ENCODE results near the gene TBC1D24. TPM values are rescaled to one million over a fixed set of nuclear protein-coding genes. Genes with fewer than 3 reads are reported as not detected.

TBC1D24 gene
- total RNA-seq, 1 experiment from 2014 or later, result 24.6 TPM

- intact Hi-C loops (cut with micrococcal nuclease), result no loop called here
- ChIA-PET RAD21 (ENCODE audit: low non-redundant PET in 1 of 2, low total read pairs in 2 of 2, uncharacterized antibody in 2 of 2, unreplicated experiment in 2 of 2) (no interaction called here), POLR2A (no interaction called here), CTCF (no interaction called here)
- H3K4me1 ChIP-seq (ENCODE audit: control insufficient read depth in 1 of 2, insufficient read depth in 2 of 2, low read length in 2 of 2), result peaks cover under 1 to 2% of the 10 kb centered on the region in 2 experiments; a peak in 1 of 4 replicates
- H3K79me2 ChIP-seq (ENCODE audit: insufficient read depth, low read length), result peaks cover 7% of the 10 kb centered on the region; the same call in 1 of the 2 replicates
- H4K20me1 ChIP-seq (ENCODE audit: insufficient read depth), result no peaks in the 10 kb centered on the region
- DNase-seq (ENCODE audit: low read depth, low spot score), result no peak
- H3K4me3 ChIP-seq (replicated peaks in 1 of 2; ENCODE audit: low read depth in 1 of 2, low read length in 2 of 2), result no peak overlapping the region
- H3K27me3 ChIP-seq (ENCODE audit: insufficient read depth, low read length), result no peaks in the 10 kb centered on the region
- H2AFZ ChIP-seq (ENCODE audit: low read depth, low read length, poor library complexity, severe bottlenecking), result no peak overlapping the region
- no peaks in the 10 kb centered on the region for H3K36me3 ChIP-seq (ENCODE audit: control insufficient read depth in 1 of 2, insufficient read depth in 2 of 2, low read length in 2 of 2)
- TSS peak; percentile 54 for BruUV-seq (replicated peaks)
- no peaks in the 10 kb centered on the region for H3K9me2 ChIP-seq (ENCODE audit: insufficient read depth)
- ATAC-seq, result no peak
- TF ChIP-seq EGR1 (IDR thresholded peaks at IDR 0.05; ENCODE audit: low read depth) (no peak), POLR2A (IDR thresholded peaks at IDR 0.05; ENCODE audit: borderline replicate concordance, extremely low read depth, insufficient read depth, insufficient read length) (no peak), TCF7L2 (IDR thresholded peaks at IDR 0.05; ENCODE audit: borderline replicate concordance, extremely low read depth, insufficient read depth, insufficient read length) (no peak), SRF (IDR thresholded peaks at IDR 0.05; ENCODE audit: low read depth) (no peak), MAX (IDR thresholded peaks at IDR 0.05) (no peak), JUND (IDR thresholded peaks at IDR 0.05) (no peak), YY1 (IDR thresholded peaks at IDR 0.05; ENCODE audit: extremely low read depth, insufficient replicate concordance, low read depth, low read length) (no peak), RAD21 (IDR thresholded peaks at IDR 0.05; ENCODE audit: low read depth) (no peak), ELF1 (IDR thresholded peaks at IDR 0.05; ENCODE audit: borderline replicate concordance, low read depth) (no peak), SP1 (IDR thresholded peaks at IDR 0.05; ENCODE audit: low read depth) (no peak)
- H3K9me3 ChIP-seq (ENCODE audit: control insufficient read depth in 1 of 2, insufficient read depth in 1 of 2, low read depth in 1 of 2, low read length in 2 of 2), result no peaks in the 10 kb centered on the region
- H3K27ac ChIP-seq (ENCODE audit: low read depth, low read length), result no peak overlapping the region
- no peak overlapping the region for H3K4me2 ChIP-seq (ENCODE audit: low read length)
- H3K9ac ChIP-seq (ENCODE audit: low read length), result no peak overlapping the region
Observed at GRCh38 chr16:2496223-2497115, 21.5 kb downstream of the TBC1D24 start.
